ENCODE measurements around the gene JUNB. TPM values are rescaled to one million over a fixed set of nuclear protein-coding genes. Genes with fewer than 3 reads are reported as not detected.

The JUNB gene
- total RNA-seq, result 10 to 100 TPM; 82.7 to 84.6 TPM

GRCh38 chr19:12791345-12792050 lies at the start of gene JUNB:
JUNB (plus strand) TSS chr19:12791486; CDS start chr19:12791772, 286 bp downstream.
- ATAC-seq (ENCODE audit: low read depth) (peak; percentile 42), DNase-seq (peak; percentile 97)
- no peaks in the 10 kb centered on the region for H3K27me3 Mint-ChIP-seq
- H3K27ac Mint-ChIP-seq, result peak within 1 kb of the TSS; percentile 96
- H3K4me3 Mint-ChIP-seq, result peak within 1 kb of the TSS; percentile 94
- peaks cover 1% of the 10 kb centered on the region for H3K36me3 Mint-ChIP-seq
- H3K9me3 Mint-ChIP-seq, result no peaks in the 10 kb centered on the region
- H3K4me1 Mint-ChIP-seq, result peaks cover 37% of the 10 kb centered on the region
- POLR2A ChIA-PET, result interaction anchor here (0.5 to 9.6 kb wide), 23 partner anchors 10 to 629 kb away, joined by 3 to 361 read pairs (median 6); partner anchors contain the start of genes DHPS, GCDH, GET3 and PRDX2

DNA sequence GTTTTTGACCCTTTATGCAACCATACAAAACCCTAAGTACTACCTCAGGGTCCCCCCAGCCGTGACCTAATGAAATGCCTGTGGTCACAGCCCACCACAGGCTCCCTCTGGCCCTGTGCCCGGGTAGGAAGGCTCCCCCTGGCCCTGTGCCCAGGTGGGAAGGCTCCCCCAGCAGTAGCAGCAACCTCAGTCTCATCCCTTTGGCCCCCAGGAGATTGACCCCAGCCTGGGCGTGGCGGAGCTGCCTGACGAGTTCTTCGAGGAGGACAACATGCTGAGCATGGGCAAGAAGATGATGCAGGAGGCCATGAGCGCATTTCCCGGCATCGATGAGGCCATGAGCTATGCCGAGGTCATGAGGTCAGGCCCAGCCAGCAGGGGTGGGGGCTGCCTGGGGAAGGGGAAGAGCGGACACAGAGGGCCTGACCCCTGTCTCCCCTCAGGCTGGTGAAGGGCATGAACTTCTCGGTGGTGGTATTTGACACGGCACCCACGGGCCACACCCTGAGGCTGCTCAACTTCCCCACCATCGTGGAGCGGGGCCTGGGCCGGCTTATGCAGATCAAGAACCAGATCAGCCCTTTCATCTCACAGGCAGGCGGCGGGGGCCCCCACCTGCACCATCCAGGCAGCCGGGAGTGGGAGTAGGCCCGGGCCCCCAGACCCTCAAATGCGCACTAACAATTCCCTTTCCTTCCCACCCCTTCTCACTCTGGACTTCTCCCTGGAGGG lies 46.0 kb upstream of the JUNB start:
- no peak overlapping the region for H3K4me3 Mint-ChIP-seq
- H3K27ac Mint-ChIP-seq, result no peak overlapping the region

DNA sequence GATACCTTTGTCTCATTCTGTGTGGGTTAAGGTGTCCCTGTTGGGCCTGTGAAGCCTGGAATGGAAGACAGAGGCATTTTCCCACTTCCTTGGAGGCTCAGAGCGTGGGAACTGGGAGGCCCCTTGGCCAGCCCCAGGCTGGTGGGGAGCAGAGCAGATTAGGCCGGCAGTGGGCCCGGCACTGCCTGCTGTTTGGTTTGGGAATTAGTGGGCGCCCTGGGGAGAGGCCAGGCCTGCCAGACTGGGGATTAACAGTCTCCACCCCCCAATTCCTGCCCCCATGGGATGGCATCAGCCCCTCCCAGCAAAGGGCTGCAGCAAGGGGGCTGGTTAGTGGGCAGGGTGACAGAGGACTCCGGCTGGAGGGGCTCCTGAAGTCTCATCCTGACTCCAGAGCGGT lies 42.8 kb upstream of the JUNB start:
- peaks cover 21% of the 10 kb centered on the region for H3K27me3 Mint-ChIP-seq
- peaks cover 1% of the 10 kb centered on the region for H3K9me3 Mint-ChIP-seq
- DNase-seq (no peak), ATAC-seq (ENCODE audit: low read depth) (no peak)
- no peak overlapping the region for H3K27ac Mint-ChIP-seq
- H3K4me1 Mint-ChIP-seq, result peaks cover 5% of the 10 kb centered on the region
- peaks cover 27% of the 10 kb centered on the region for H3K36me3 Mint-ChIP-seq
- H3K4me3 Mint-ChIP-seq, result no peak overlapping the region
- POLR2A ChIA-PET, result no interaction called here

More for the DNA sequence above, 46.0 kb upstream of the JUNB start:
- peaks cover 1% of the 10 kb centered on the region for H3K9me3 Mint-ChIP-seq
- H3K4me1 Mint-ChIP-seq, result peaks cover 4% of the 10 kb centered on the region
- no peak for ATAC-seq (ENCODE audit: low read depth)
- POLR2A ChIA-PET, result no interaction called here
- H3K36me3 Mint-ChIP-seq, result peaks cover 35% of the 10 kb centered on the region
- peaks cover 6% of the 10 kb centered on the region for H3K27me3 Mint-ChIP-seq
- no peak for DNase-seq

DNA sequence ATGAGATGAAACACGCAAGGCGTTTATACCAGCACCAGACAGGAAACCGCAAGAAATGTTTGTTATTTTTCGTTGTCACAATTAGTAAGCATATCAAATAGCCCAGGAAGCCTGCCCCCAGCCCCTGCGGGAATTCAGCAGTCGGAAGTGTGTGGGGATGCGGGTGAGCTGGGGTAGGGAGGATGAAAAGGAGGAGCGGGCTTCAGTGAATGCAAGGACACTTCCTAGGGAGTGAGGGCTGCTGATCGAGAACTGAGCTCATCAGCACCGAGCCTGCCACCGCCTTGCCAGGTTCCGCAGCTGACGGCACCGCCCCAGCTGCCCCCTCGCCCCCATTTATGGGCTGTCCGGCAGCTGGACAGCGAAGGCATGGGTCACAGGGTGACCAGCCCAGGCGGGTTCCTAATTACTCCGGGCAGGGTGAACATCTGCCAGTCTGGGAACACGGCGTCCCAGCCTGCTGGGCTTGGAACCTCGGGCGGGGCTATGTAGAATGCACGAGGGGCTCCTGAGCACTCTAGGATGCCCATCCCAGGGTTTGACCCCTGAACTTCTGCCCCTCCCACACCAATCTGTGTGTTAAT lies 41.3 kb upstream of the JUNB start:
- H3K9me3 Mint-ChIP-seq, result peaks cover 1% of the 10 kb centered on the region
- peaks cover 25% of the 10 kb centered on the region for H3K36me3 Mint-ChIP-seq
- peaks cover 26% of the 10 kb centered on the region for H3K27me3 Mint-ChIP-seq
- H3K4me3 Mint-ChIP-seq, result no peak overlapping the region
- ATAC-seq (ENCODE audit: low read depth), result no peak
- DNase-seq, result no peak
- POLR2A ChIA-PET, result no interaction called here
- H3K27ac Mint-ChIP-seq, result no peak overlapping the region
- H3K4me1 Mint-ChIP-seq, result peaks cover 5% of the 10 kb centered on the region

DNA sequence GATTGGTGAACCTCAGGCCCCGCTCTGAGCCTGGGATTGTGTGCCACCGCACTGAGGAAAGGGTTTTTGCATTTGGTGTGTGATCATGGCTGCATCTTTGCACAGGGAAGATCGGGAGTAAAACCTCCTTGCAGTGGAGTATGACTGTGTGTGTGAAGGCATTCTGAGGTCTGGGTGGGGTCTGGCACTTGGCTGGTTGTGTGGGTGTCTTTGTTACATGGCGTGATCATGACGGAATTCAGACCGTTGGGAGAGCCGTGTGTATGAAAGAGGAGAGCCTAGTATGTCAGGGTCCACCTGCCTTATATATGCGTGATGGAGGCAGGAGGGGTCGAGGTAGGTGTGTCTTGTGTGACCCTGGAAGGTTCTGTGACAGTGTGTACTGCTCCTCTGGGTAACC lies 40.4 kb upstream of the JUNB start:
- Mint-ChIP-seq H3K36me3 (peaks cover 21% of the 10 kb centered on the region), H3K4me3 (no peak overlapping the region), H3K27me3 (peaks cover 26% of the 10 kb centered on the region), H3K4me1 (peaks cover 5% of the 10 kb centered on the region), H3K9me3 (peaks cover 1% of the 10 kb centered on the region), H3K27ac (no peak overlapping the region)
- POLR2A ChIA-PET, result no interaction called here
- ATAC-seq (ENCODE audit: low read depth) (no peak), DNase-seq (no peak)

DNA sequence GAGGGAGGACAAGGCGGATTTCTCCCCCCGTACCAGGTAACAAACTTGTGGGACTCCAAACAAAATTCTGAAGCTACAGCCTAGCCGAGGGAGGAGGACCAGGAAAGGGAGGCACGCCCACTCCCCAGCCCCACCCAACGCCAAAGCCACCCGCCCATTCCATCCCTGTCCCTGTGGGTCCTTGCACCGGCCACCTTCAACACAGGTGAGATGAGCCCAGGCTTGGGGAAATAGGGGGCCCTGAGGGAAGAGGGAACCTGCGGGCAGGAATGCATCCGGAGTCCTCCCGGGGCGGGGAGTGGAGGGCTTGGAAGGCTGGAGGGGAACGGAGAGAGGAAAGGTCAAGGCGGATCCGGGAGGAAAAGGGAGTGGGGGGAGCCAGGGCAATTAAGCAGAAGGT lies 39.7 kb upstream of the JUNB start, which contains the start of gene BEST2:
Gene BEST2 (plus strand): TSS at position 157 of the 400 bp plus-strand sequence. CDS start 802 bp downstream, outside the sequence.
- Mint-ChIP-seq H3K36me3 (peaks cover 17% of the 10 kb centered on the region), H3K4me1 (peaks cover 5% of the 10 kb centered on the region), H3K27me3 (peaks cover 26% of the 10 kb centered on the region), H3K9me3 (no peaks in the 10 kb centered on the region), H3K4me3 (no peak within 1 kb of the TSS), H3K27ac (no peak within 1 kb of the TSS)
- DNase-seq, result no peak
- no peak for ATAC-seq (ENCODE audit: low read depth)
- POLR2A ChIA-PET, result interaction anchor here (1.2 kb wide), 1 partner anchor 15 kb away, joined by 3 read pairs; the partner anchor contains the start of gene GET3

GRCh38 chr19:12752056-12752781 lies 39.1 kb upstream of the JUNB start:
- ATAC-seq (ENCODE audit: low read depth) (no peak), DNase-seq (no peak)
- peaks cover 12% of the 10 kb centered on the region for H3K36me3 Mint-ChIP-seq
- H3K4me3 Mint-ChIP-seq, result no peak overlapping the region
- H3K27ac Mint-ChIP-seq, result no peak overlapping the region
- no peaks in the 10 kb centered on the region for H3K9me3 Mint-ChIP-seq
- POLR2A ChIA-PET, result interaction anchor here (0.6 to 1.2 kb wide), 3 partner anchors 15 to 138 kb away, joined by 3 to 5 read pairs (median 3); partner anchors contain the start of gene GET3
- peaks cover 5% of the 10 kb centered on the region for H3K4me1 Mint-ChIP-seq
- peaks cover 26% of the 10 kb centered on the region for H3K27me3 Mint-ChIP-seq

DNA sequence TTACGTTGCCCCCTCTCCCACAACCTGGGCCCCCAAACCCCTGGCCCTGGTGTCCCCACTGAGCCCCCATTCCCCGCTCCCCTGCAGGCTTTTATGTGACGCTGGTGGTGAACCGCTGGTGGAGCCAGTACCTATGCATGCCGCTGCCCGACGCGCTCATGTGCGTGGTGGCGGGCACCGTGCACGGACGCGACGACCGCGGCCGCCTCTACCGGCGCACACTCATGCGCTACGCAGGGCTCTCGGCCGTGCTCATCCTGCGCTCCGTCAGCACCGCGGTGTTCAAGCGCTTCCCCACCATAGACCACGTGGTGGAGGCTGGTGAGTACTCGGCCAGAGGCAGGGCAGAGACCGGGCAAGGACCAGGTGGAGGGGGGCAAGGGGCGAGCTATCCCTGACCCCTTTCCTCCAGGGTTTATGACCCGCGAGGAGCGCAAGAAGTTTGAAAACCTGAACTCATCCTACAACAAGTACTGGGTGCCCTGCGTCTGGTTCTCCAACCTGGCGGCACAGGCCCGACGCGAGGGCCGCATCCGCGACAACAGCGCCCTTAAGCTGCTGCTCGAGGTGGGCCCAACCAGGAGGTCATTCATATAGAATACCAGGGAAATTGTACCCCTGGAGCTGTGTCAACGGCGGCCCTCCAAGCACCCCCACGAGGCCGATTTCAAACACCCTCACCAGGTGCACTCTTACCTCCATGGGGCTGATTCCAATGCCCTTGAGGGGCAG lies 36.7 kb upstream of the JUNB start:
- ATAC-seq (ENCODE audit: low read depth) (no peak), DNase-seq (no peak)
- no peaks in the 10 kb centered on the region for H3K36me3 Mint-ChIP-seq
- no peaks in the 10 kb centered on the region for H3K9me3 Mint-ChIP-seq
- POLR2A ChIA-PET, result interaction anchor here (0.7 kb wide), 1 partner anchor 31 kb away, joined by 6 read pairs; the partner anchor contains the start of gene TNPO2
- peaks cover 7% of the 10 kb centered on the region for H3K4me1 Mint-ChIP-seq
- no peak overlapping the region for H3K27ac Mint-ChIP-seq
- H3K27me3 Mint-ChIP-seq, result peaks cover 22% of the 10 kb centered on the region
- no peak overlapping the region for H3K4me3 Mint-ChIP-seq

- no peaks in the 10 kb centered on the region for H3K9me3 Mint-ChIP-seq
- no peaks in the 10 kb centered on the region for H3K36me3 Mint-ChIP-seq
- ATAC-seq (ENCODE audit: low read depth), result no peak
- H3K4me3 Mint-ChIP-seq, result no peak overlapping the region
- no peak for DNase-seq
- H3K27ac Mint-ChIP-seq, result no peak overlapping the region
- H3K4me1 Mint-ChIP-seq, result peaks cover 2% of the 10 kb centered on the region
- POLR2A ChIA-PET, result interaction anchor here (2.1 kb wide), 1 partner anchor 23 kb away, joined by 6 read pairs; no protein-coding TSS in a partner anchor
- H3K27me3 Mint-ChIP-seq, result peaks cover 14% of the 10 kb centered on the region
Observed at GRCh38 chr19:12756150-12756883, 35.0 kb upstream of the JUNB start.

- no peaks in the 10 kb centered on the region for H3K9me3 Mint-ChIP-seq
- no peak overlapping the region for H3K27ac Mint-ChIP-seq
- peak overlapping the region; percentile 59 for H3K4me3 Mint-ChIP-seq
- peaks cover 2% of the 10 kb centered on the region for H3K4me1 Mint-ChIP-seq
- peaks cover 9% of the 10 kb centered on the region for H3K27me3 Mint-ChIP-seq
- H3K36me3 Mint-ChIP-seq, result no peaks in the 10 kb centered on the region
- DNase-seq, result peak; percentile 86
- POLR2A ChIA-PET, result interaction anchor here (0.5 to 2.1 kb wide), 5 partner anchors 14 to 356 kb away, joined by 3 to 7 read pairs (median 6); no protein-coding TSS in a partner anchor
- ATAC-seq (ENCODE audit: low read depth), result peak; percentile 82
Observed at GRCh38 chr19:12757544-12758274, 33.6 kb upstream of the JUNB start.

- peaks cover 2% of the 10 kb centered on the region for H3K4me1 Mint-ChIP-seq
- POLR2A ChIA-PET, result interaction anchor here (0.5 to 1.9 kb wide), 3 partner anchors 33 to 152 kb away, joined by 3 to 7 read pairs (median 3); no protein-coding TSS in a partner anchor
- DNase-seq (no peak), ATAC-seq (ENCODE audit: low read depth) (no peak)
- no peaks in the 10 kb centered on the region for H3K9me3 Mint-ChIP-seq
- no peaks in the 10 kb centered on the region for H3K36me3 Mint-ChIP-seq
- H3K27me3 Mint-ChIP-seq, result no peaks in the 10 kb centered on the region
- no peak overlapping the region for H3K4me3 Mint-ChIP-seq
- no peak overlapping the region for H3K27ac Mint-ChIP-seq
Observed at GRCh38 chr19:12759686-12760085, 31.6 kb upstream of the JUNB start.

Data from activated naive CD8-positive, alpha-beta T cell treated with anti-CD3 and anti-CD28 coated beads, Interleukin-2, amount 10 ng/mL, durations not matched to agents 7 days and 5 days (primary cell).